Effector memory CD8-positive, alpha-beta T cell (primary cell): Measurements from ENCODE around the gene FUT7.

ENCODE experiments used
- ATAC-seq: fragments of 150-1000 bp; cut with Tn5 transposase; replicated peaks from 2 replicates; pipeline ENCODE4 v1.10.0; 2021; ENCODE audit warnings: mild to moderate bottlenecking, moderate library complexity
- DNase-seq, 3 experiments: peaks; one replicate each; pipeline ENCODE4 v3.0.0; 2021
- H3K27ac Mint-ChIP-seq, 2 donors: one replicate each; pipeline ENCODE4 v1.8.0; 2022; ENCODE audit warnings: mild to moderate bottlenecking in 2 of 2, mixed read lengths in 2 of 2, moderate library complexity in 2 of 2
- H3K27me3 Mint-ChIP-seq, 2 donors: one replicate each; pipeline ENCODE4 v1.8.0; 2022; ENCODE audit warnings: mixed read lengths in 2 of 2
- H3K36me3 Mint-ChIP-seq: one replicate; pipeline ENCODE4 v1.8.0; 2022; ENCODE audit warnings: mild to moderate bottlenecking, moderate library complexity, mixed read lengths; ENCODE audit not compliant: insufficient read depth
- H3K4me1 Mint-ChIP-seq, 2 donors: one replicate each; pipeline ENCODE4 v1.8.0; 2022; ENCODE audit warnings: low read depth in 2 of 2, mixed read lengths in 2 of 2
- H3K4me3 Mint-ChIP-seq, 2 donors: one replicate each; pipeline ENCODE4 v1.8.0; 2022; ENCODE audit warnings: mild to moderate bottlenecking in 2 of 2, mixed read lengths in 2 of 2, moderate library complexity in 2 of 2
- H3K9me3 Mint-ChIP-seq, 2 donors: one replicate each; pipeline ENCODE4 v1.8.0; 2022; ENCODE audit warnings: mixed read lengths in 2 of 2

FUT7 gene

GRCh38 chr9:136984464-136985026 is 47.3 kb downstream of the FUT7 start:
- H3K27me3 Mint-ChIP-seq: peaks cover 7 to 20% of the 10 kb centered on the region in 2 donors
- H3K4me3 Mint-ChIP-seq: no peak overlapping the region
- H3K4me1 Mint-ChIP-seq: peaks cover 6 to 8% of the 10 kb centered on the region in 2 donors
- H3K27ac Mint-ChIP-seq: no peak overlapping the region
- no peaks in the 10 kb centered on the region for H3K9me3 Mint-ChIP-seq
- ATAC-seq (peak; percentile 9), DNase-seq (no peak)
- no peaks in the 10 kb centered on the region for H3K36me3 Mint-ChIP-seq

DNA sequence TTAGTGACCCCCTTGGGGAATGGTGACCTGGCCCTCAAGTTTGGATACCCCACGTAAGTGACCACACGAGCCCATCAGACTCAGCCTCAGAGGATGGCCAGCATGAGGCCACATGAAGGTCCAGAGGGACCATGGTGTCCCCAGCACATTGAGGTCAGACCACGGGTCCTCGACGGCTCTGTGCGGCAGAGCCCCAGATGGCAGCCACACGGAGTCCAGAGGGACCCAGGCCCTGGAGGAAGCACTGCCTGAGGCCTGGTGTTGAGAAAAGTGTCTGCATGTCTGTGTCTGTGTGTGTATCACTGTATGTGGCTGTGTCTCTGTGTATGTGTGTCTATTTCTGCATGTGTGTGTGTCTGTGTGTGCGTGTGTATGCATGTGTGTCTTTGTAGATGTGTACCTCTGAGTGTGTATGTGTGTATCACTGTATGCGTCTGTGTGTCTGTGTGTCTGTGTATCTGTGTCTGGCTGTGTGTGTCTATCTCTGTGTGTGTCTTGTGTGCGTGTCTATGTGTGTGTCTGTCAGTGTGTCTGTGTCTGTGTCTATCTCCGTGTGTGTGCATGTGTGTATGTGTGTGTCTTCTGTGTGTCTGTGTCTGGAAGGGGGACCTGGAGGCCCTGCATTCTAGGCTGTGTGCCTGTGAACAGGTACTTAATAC is 48.1 kb downstream of the FUT7 start:
- ATAC-seq (no peak), DNase-seq (no peak)
- H3K36me3 Mint-ChIP-seq: no peaks in the 10 kb centered on the region
- peaks cover 7 to 20% of the 10 kb centered on the region in 2 donors for H3K27me3 Mint-ChIP-seq
- H3K4me1 Mint-ChIP-seq: peaks cover 6 to 8% of the 10 kb centered on the region in 2 donors
- H3K4me3 Mint-ChIP-seq: no peak overlapping the region
- H3K27ac Mint-ChIP-seq: no peak overlapping the region
- no peaks in the 10 kb centered on the region for H3K9me3 Mint-ChIP-seq

GRCh38 chr9:136983167-136983566 is 48.7 kb downstream of the FUT7 start:
- no peak overlapping the region for H3K27ac Mint-ChIP-seq
- no peak overlapping the region for H3K4me3 Mint-ChIP-seq
- no peak for DNase-seq
- no peaks in the 10 kb centered on the region for H3K9me3 Mint-ChIP-seq
- peaks cover 7 to 20% of the 10 kb centered on the region in 2 donors for H3K27me3 Mint-ChIP-seq
- no peak for ATAC-seq
- no peaks in the 10 kb centered on the region for H3K36me3 Mint-ChIP-seq
- H3K4me1 Mint-ChIP-seq: peaks cover 6 to 8% of the 10 kb centered on the region in 2 donors

- H3K27me3 Mint-ChIP-seq: peaks cover 7 to 18% of the 10 kb centered on the region in 2 donors
Measured at GRCh38 chr9:136982232-136983051, 49.4 kb downstream of the FUT7 start, which contains the start of gene LCNL1. Gene LCNL1 (plus strand): TSS chr9:136982993. CDS start chr9:136983587, 594 bp downstream.

DNA sequence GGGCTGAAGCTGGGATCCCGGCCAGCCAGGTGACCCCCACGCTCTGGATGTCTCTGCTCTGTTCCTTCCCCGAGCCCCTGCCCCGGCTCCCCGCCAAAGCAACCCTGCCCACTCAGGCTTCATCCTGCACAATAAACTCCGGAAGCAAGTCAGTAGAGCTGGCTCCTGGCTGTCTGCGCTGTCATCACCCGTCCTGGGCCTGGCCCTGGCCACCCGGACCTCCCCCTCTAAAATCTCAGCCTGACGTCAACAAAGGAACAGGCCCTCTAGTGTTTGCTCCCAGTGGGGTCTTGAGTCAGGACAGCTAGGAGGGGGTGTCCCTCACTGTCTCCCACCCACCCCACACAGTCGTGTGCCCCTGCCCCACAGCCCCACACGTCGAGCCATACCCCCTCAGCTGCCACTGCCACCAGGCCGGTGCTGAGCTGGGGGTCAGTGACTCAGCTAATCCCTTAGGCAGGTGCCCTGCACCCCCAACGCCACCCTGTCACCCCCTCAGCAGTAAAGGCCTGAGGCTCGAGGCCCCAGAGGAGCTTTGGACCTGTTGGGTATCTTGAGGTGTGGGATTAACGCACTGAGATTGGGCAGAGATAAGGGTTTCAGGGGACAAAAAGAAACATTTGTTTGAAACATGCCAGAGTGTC is 50.2 kb downstream of the FUT7 start:
- ATAC-seq (no peak), DNase-seq (no peak)
- no peak overlapping the region for H3K4me3 Mint-ChIP-seq
- H3K27ac Mint-ChIP-seq: no peak overlapping the region
- H3K27me3 Mint-ChIP-seq: peaks cover 7 to 15% of the 10 kb centered on the region in 2 donors
- H3K4me1 Mint-ChIP-seq: peaks cover 6 to 10% of the 10 kb centered on the region in 2 donors
- no peaks in the 10 kb centered on the region for H3K9me3 Mint-ChIP-seq
- no peaks in the 10 kb centered on the region for H3K36me3 Mint-ChIP-seq

More at GRCh38 chr9:136982232-136983051, 49.4 kb downstream of the FUT7 start, which contains the start of gene LCNL1:
- no peak within 1 kb of the TSS for H3K4me3 Mint-ChIP-seq
- H3K9me3 Mint-ChIP-seq: no peaks in the 10 kb centered on the region
- DNase-seq (no peak), ATAC-seq (no peak)
- peaks cover 6 to 9% of the 10 kb centered on the region in 2 donors for H3K4me1 Mint-ChIP-seq
- no peak within 1 kb of the TSS for H3K27ac Mint-ChIP-seq
- H3K36me3 Mint-ChIP-seq: no peaks in the 10 kb centered on the region

DNA sequence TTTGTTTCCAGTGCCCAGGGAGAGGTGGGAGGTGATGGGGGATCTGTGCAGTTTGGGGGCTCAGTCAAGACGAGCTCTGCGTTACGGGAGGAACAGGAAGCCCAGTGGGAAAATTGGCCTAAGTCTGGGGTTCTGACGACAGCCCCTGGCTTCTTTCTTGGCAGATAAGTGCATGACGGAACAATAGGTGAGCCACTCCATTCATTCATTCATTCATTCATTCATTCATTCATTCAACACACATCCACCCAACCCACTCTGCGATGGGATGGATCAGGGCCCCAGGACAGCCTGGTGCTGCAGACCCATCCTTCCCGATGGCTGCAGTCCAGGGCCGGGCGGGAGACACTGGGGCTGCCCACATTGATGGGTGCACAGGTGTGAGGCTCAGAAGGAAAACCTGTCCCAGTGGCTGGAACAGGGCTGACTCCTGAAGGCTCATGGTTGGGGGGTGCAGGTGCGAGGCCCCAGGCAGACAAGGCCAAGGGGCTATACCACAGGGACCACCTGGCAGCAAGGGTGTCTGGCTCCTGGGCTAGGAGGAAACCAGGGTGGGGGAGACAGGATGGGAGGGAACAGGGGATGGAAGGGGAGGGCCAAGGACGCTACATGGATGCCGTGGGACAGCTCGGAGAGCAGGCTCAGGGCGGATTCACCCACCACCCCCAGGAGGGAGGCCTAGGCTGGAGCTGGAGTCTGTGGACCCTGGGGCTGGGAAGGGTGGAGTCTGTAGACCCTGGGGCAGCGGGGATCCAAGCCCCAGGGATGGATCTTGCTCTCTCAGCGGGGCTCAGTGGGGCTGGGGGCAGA is 51.0 kb downstream of the FUT7 start:
- no peaks in the 10 kb centered on the region for H3K9me3 Mint-ChIP-seq
- DNase-seq (no peak), ATAC-seq (no peak)
- H3K27me3 Mint-ChIP-seq: peaks cover 7 to 15% of the 10 kb centered on the region in 2 donors
- H3K4me3 Mint-ChIP-seq: no peak overlapping the region
- H3K4me1 Mint-ChIP-seq: peaks cover 6 to 15% of the 10 kb centered on the region in 2 donors
- peak overlapping the region; percentile 65 to 76 for H3K27ac Mint-ChIP-seq
- H3K36me3 Mint-ChIP-seq: no peaks in the 10 kb centered on the region
